Renal cortical epithelial cell (primary cell): ENCODE results near the gene MYO7B. TPM values are rescaled to one million over a fixed set of nuclear protein-coding genes. Genes with fewer than 3 reads are reported as not detected.
"Not testable (repeated sequence)": the region's sequence is repeated elsewhere in the genome, so short reads cannot be mapped to it uniquely, and the experiment has no call there.

Experiments
- DNase-seq: peaks from one replicate; pipeline ENCODE4 v3.0.0-alpha.2; 2011; ENCODE audit warnings: low read depth
- total RNA-seq: library from RNA; depleted of rRNA; stranded (reverse); fragments of >200 nt; gene quantifications from 2 replicates; pipeline ENCODE4 v1.2.3, GENCODE V29; 2014

MYO7B gene
- total RNA-seq, 1 donor from 2014 or later: 0.25 TPM

GRCh38 chr2:127523269-127523939, 12.1 kb upstream of the MYO7B start:
- no peak for DNase-seq

DNA sequence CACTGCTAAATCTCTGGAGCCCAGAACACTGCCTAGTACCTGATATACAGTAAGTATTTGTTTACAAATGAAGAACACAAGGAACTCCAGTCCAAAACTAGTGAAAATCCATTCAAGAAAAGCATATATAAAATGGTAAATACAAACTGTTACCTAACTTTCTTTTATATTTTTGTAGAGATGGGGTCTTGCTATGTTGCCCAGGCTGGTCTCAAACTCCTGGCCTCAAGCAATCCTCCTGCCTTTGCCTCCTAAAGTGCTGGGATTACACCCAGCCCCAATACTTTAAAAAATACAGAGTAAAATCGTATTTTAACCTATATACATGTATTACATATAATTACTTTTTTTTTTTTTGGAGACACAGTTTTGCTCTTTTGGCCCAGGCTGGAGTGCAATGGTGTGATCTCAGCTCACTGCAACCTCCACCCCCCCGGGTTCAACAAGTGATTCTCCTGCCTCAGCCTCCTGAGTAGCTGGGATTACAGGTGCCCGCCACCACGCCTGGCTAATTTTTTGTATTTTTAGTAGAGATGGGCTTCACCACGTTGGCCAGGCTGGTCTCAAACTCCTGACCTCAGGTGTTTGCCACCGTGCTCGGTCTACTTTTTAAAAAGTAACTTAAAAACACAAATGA, 11.2 kb upstream of the MYO7B start:
- DNase-seq: not testable (repeated sequence)

GRCh38 chr2:127525691-127526131, 9.8 kb upstream of the MYO7B start:
- peak; percentile 64 for DNase-seq

GRCh38 chr2:127526132-127527000, 9.1 kb upstream of the MYO7B start, which contains the start of gene IWS1:
Gene IWS1, minus strand, starts transcription at chr2:127526489. Its CDS starts 281 bp downstream, at chr2:127526208.
- DNase-seq: peak; percentile 91

DNA sequence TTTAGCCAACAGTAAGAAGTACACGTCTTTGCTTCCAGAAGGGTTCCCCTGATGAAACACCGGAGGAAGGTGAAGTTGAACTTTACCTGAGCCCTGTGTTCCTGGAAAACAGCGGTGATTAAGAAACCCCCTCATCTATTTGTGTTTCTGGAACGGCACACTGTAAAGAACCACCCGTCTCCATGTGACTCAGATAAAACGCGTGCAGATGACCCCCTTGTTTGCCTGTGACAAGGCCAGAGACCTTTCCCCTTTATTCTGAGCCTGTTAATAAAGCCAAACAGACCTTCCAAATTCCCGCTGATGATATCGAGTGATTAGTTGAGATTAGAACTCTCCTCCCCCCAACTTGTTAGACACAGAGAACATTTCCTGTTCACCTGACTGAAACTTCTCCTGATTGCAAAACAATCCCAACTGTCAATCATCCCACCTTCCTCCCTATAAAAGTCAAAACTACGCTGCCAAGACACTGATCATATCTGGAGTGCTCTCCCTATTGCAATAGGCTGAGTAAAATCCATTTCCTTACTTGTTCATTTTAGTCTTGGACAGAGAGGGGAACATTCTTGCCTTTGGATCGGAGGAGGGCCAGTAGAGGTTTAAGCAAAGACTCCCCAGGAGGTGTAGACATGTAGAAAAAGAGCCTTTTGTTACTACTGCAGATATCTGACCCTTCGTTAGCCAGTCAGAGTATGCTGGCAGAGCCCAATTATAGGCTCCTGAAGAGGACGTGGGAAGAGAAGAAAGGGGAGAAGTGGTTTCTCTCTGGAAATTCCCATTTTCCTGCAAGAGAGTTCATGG, 8.3 kb upstream of the MYO7B start:
- DNase-seq: peak; percentile 63

DNA sequence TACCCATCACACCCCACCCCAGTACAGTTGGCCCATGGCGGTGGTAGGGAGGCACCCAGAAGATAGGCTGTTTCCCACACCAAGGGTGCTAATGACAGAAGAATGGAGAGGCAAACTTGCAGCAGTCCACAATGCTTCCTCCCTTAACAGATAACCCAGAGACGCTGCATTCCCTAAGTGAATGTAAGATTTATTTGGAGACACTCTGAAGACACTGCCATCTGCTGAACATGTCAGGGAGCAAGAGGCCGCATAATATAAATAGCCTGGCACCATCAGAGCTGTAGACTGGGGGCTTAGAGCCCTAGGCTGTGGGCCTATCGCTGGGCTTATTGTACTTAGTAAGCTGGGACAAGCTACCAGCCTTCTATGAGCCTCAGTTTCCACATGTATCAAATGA, 7.0 kb upstream of the MYO7B start:
- DNase-seq: no peak

DNA sequence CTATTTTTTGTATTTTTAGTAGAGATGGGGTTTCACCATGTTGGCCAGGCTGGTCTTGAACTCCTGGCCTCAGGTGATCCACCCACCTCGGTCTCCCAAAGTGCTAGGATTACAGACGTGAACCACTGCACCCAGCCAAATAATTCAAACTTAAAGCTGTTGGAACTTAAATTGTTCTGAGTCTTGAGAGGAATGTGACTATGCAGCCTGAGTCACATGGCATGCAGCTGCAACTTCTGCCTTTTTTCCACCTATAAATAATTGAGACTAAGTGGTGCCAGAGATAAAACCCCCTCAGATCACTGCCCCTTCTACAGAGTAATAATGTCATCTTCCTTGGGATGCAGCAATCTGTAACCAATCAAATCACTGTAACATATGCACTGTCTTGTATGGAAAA, 6.1 kb upstream of the MYO7B start:
- not testable (repeated sequence) for DNase-seq

GRCh38 chr2:127530245-127531140, 5.0 kb upstream of the MYO7B start:
- DNase-seq: peak; percentile 83

DNA sequence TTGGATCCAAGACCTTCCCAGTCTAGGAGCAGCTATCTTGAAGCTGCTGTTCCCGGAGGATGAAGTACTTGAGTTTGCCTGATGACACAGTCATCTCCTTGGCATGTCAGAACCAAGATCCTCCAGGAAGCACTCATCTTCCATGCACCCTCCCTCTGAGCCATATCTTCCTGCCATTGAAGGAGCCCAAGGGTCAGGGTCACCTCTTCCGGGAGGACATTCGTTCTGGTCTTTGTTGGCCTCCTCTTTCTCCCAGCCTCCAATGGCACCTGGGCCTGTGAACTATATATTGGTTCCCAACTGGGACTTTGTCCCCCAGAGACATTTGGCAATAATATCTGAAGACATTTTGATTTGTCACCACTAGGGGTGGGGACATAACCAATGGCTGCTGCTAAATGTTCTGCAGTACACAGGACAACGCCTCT, 4.2 kb upstream of the MYO7B start:
- no peak for DNase-seq

DNA sequence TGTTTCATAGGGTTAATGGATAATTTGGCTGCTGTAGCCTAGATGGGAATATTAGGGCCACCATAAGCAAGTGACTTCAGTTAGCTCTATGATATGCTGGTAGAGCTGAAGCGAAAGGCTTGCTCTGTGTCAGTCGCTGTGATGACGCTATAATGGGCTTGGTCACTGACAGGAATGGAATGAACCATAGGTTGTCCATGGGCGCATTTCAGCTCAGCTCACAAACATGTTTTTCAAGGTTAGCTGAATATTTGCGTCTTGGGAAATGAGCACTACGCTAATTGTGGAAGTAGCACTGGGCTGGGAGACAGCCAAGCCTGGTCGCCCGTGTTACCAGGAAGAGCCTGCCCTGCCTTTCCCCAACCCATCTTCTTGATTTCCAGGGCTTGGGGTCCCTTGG, 3.2 kb upstream of the MYO7B start:
- DNase-seq: no peak

- no peak for DNase-seq
These were observed 435 bp downstream of the MYO7B start for GRCh38 chr2:127535918-127536317.

DNA sequence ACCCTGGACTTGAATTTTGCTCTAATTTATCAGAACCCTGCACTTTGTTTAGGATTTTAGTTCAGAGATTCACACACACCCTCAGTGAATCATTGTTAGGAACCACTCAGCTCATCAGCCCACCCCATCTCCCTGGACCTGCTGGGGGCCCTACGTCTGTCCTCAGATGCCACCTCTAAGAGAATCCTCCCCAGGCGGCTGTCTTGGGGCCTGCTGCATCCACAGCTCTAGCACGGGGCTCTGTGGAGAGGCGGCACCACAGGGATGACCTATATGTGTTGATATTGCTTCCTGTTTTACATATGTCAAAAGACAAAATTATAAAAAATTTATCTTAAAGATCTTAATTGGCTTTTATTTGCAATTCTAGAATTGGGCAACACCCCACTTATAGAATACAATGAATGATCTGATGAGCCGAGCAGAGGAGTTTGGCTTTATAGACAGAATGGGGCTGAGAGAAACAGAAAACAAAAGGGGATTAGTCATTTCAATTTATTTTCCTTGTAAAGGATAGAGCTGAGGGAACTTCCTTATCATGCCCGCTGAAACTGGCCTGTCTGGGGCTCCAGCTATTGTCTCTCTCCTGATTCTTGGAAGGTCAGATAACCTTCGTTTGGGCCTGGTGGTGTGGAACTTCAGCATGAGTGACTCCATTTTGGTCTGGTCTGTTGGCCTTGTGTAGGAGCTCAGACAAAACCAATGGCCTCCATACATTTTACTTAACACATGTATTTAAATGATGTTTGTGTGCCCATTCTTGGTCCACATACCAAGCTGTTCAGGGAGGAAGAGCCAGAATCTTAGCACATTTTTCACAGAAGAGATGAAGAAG, 1.4 kb downstream of the MYO7B start:
- no peak for DNase-seq

- no peak for DNase-seq
These were observed 2.2 kb downstream of the MYO7B start for GRCh38 chr2:127537644-127538043.

DNA sequence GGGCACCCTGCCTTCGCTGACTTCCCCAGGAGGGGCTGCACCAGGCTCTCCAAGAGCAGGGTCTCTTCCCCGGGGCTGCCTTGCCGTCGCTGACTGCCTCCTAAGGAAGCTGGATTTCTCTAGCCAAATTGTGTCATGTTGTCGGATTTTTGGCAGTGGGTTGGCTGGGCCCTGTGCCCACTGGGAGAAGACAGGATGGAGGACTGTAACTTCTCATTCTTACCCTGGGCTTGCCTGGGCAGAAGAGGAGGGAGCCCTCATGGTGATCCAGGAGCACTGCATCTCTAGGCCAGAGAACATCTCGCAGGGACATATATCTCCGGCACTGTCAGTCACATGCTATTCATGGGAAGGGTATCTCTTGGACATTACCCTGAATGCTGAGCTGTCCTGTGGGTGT, 6.3 kb downstream of the MYO7B start:
- no peak for DNase-seq

- DNase-seq: no peak
These were observed 6.7 kb downstream of the MYO7B start for GRCh38 chr2:127542231-127542630.

DNA sequence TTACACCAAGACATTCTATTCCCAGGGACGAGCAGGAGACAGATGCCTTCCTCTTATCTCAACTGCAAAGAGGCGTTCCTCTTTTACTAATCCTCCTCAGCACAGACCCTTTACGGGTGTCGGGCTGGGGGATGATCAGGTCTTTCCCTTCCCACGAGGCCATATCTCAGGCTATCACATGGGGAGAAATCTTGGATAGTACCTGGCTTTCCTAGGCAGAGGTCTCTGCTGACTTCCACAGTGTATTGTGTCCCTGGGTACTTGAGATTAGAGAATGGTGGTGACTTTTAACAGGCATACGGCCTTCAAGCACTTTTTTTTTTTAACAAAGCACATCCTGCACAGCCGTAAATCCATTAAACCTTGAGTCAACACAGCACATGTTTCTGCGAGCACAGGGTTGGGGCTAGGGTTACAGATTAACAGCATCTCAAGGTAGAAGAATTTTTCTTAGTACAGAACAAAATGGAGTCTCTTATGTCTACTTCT, 7.6 kb downstream of the MYO7B start:
- DNase-seq: peak; percentile 55

- no peak for DNase-seq
These were observed 9.7 kb downstream of the MYO7B start for GRCh38 chr2:127545189-127545588.

GRCh38 chr2:127545796-127546195, 10.3 kb downstream of the MYO7B start:
- DNase-seq: no peak

- no peak for DNase-seq
These were observed 11.3 kb downstream of the MYO7B start for GRCh38 chr2:127546797-127547196.
